ENCODE results near the gene ATG14.

Gene ATG14

GRCh38 chr14:55339770-55340169, 71.9 kb downstream of the ATG14 start:
- no peak for DNase-seq
- Histone ChIP-seq H3K4me3 (ENCODE audit: low read depth, low read length) (no peak overlapping the region), H3K27me3 (replicated peaks) (no peaks in the 10 kb centered on the region), H3K27ac (no peak overlapping the region), H3K36me3 (replicated peaks) (no peaks in the 10 kb centered on the region)
- in situ Hi-C loops (cut with HindIII; ENCODE audit: low pct_ligation_motif_present, low sequenced_read_pairs) = no loop called here
- no peak for TF ChIP-seq CTCF (IDR thresholded peaks at IDR 0.05; ENCODE audit: low read depth, low read length, missing control alignments)

GRCh38 chr14:55336691-55337090, 74.9 kb downstream of the ATG14 start:
- DNase-seq = no peak

GRCh38 chr14:55336162-55336561, 75.5 kb downstream of the ATG14 start:
- H3K27me3 ChIP-seq (replicated peaks) = no peaks in the 10 kb centered on the region
- H3K36me3 ChIP-seq (replicated peaks) = no peaks in the 10 kb centered on the region
- DNase-seq = peak; percentile 43
- H3K27ac ChIP-seq = no peak overlapping the region
- TF ChIP-seq CTCF (IDR thresholded peaks at IDR 0.05; ENCODE audit: low read depth, low read length, missing control alignments) = no peak
- no peak overlapping the region for H3K4me3 ChIP-seq (ENCODE audit: low read depth, low read length)
- in situ Hi-C loops (cut with HindIII; ENCODE audit: low pct_ligation_motif_present, low sequenced_read_pairs) = no loop called here

More at GRCh38 chr14:55336691-55337090, 74.9 kb downstream of the ATG14 start:
- H3K4me3 ChIP-seq (ENCODE audit: low read depth, low read length) = no peak overlapping the region
- H3K27me3 ChIP-seq (replicated peaks) = no peaks in the 10 kb centered on the region
- H3K27ac ChIP-seq = no peak overlapping the region
- in situ Hi-C loops (cut with HindIII; ENCODE audit: low pct_ligation_motif_present, low sequenced_read_pairs) = no loop called here
- no peak for TF ChIP-seq CTCF (IDR thresholded peaks at IDR 0.05; ENCODE audit: low read depth, low read length, missing control alignments)
- no peaks in the 10 kb centered on the region for H3K36me3 ChIP-seq (replicated peaks)

GRCh38 chr14:55333711-55334485, 77.7 kb downstream of the ATG14 start:
- no peak overlapping the region for H3K4me3 ChIP-seq (ENCODE audit: low read depth, low read length)
- in situ Hi-C loops (cut with HindIII; ENCODE audit: low pct_ligation_motif_present, low sequenced_read_pairs) = no loop called here
- H3K36me3 ChIP-seq (replicated peaks) = no peaks in the 10 kb centered on the region
- H3K27ac ChIP-seq = no peak overlapping the region
- no peaks in the 10 kb centered on the region for H3K27me3 ChIP-seq (replicated peaks)
- no peak for DNase-seq
- no peak for TF ChIP-seq CTCF (IDR thresholded peaks at IDR 0.05; ENCODE audit: low read depth, low read length, missing control alignments)

- Histone ChIP-seq H3K27ac (no peak overlapping the region), H3K36me3 (replicated peaks) (no peaks in the 10 kb centered on the region), H3K27me3 (replicated peaks) (no peaks in the 10 kb centered on the region), H3K4me3 (ENCODE audit: low read depth, low read length) (no peak overlapping the region)
- no peak for TF ChIP-seq CTCF (IDR thresholded peaks at IDR 0.05; ENCODE audit: low read depth, low read length, missing control alignments)
- in situ Hi-C loops (cut with HindIII; ENCODE audit: low pct_ligation_motif_present, low sequenced_read_pairs) = no loop called here
- DNase-seq = no peak
Measured at GRCh38 chr14:55332654-55333570, 78.7 kb downstream of the ATG14 start.

Data from brain microvascular endothelial cell (primary cell).